Activated CD8-positive, alpha-beta memory T cell treated with anti-CD3 and anti-CD28 coated beads, Interleukin-2, amount 10 ng/mL, durations not matched to agents 7 days and 5 days (primary cell): Measurements from ENCODE around the gene TSC22D2. TPM values are rescaled to one million over a fixed set of nuclear protein-coding genes. Genes with fewer than 3 reads are reported as not detected.

Experiments used
- ATAC-seq: fragments of 150-1000 bp; cut with Tn5 transposase; one replicate; pipeline ENCODE4 v1.10.0; 2021; ENCODE audit warnings: moderate library complexity
- CTCF ChIA-PET: fragments of 350-600 bp; sonication (Branson Sonifier 250); formaldehyde crosslinking; loops from one replicate; lab custom pipeline; 2021; ENCODE audit warnings: antibody characterized with exemption; lab: Charles Lee
- DNase-seq: peaks from one replicate; pipeline ENCODE4 v3.0.0-alpha.2; 2020
- H3K27ac Mint-ChIP-seq: one replicate; pipeline ENCODE4 v1.8.0; 2021; ENCODE audit warnings: mild to moderate bottlenecking, mixed read lengths
- H3K27me3 Mint-ChIP-seq: one replicate; pipeline ENCODE4 v1.8.0; 2021; ENCODE audit warnings: mixed read lengths
- H3K36me3 Mint-ChIP-seq: one replicate; pipeline ENCODE4 v1.8.0; 2021; ENCODE audit warnings: mild to moderate bottlenecking, mixed read lengths
- H3K4me1 Mint-ChIP-seq: one replicate; pipeline ENCODE4 v1.8.0; 2021; ENCODE audit warnings: mixed read lengths
- H3K4me3 Mint-ChIP-seq: one replicate; pipeline ENCODE4 v1.8.0; 2021; ENCODE audit warnings: mild to moderate bottlenecking, moderate library complexity, mixed read lengths
- H3K9me3 Mint-ChIP-seq: one replicate; pipeline ENCODE4 v1.8.0; 2022; ENCODE audit warnings: low read depth, mixed read lengths
- total RNA-seq, 2 experiments: library from RNA; stranded (reverse); gene quantifications; one replicate each; pipeline ENCODE4 v1.2.3, GENCODE V29; 2021

The TSC22D2 gene
- total RNA-seq, 2 experiments from 2014 or later = 8.5 to 10.0 TPM

GRCh38 chr3:150503402-150504099, 95.5 kb downstream of the TSC22D2 start:
- H3K27me3 Mint-ChIP-seq = peaks cover 12% of the 10 kb centered on the region
- CTCF ChIA-PET = interaction anchor here (1.1 to 1.5 kb wide), 2 partner anchors 8 to 41 kb away, joined by 3 to 4 read pairs; no protein-coding TSS in a partner anchor
- no peaks in the 10 kb centered on the region for H3K4me1 Mint-ChIP-seq
- H3K36me3 Mint-ChIP-seq = peaks cover 2% of the 10 kb centered on the region
- ATAC-seq (no peak), DNase-seq (no peak)
- peaks cover 6% of the 10 kb centered on the region for H3K9me3 Mint-ChIP-seq
- H3K27ac Mint-ChIP-seq = no peak overlapping the region
- H3K4me3 Mint-ChIP-seq = no peak overlapping the region

- peaks cover 6% of the 10 kb centered on the region for H3K9me3 Mint-ChIP-seq
- peaks cover 2% of the 10 kb centered on the region for H3K36me3 Mint-ChIP-seq
- DNase-seq (no peak), ATAC-seq (no peak)
- H3K4me1 Mint-ChIP-seq = no peaks in the 10 kb centered on the region
- CTCF ChIA-PET = interaction anchor here (1.5 kb wide), 1 partner anchor 40 kb away, joined by 3 read pairs; no protein-coding TSS in a partner anchor
- H3K27ac Mint-ChIP-seq = no peak overlapping the region
- no peak overlapping the region for H3K4me3 Mint-ChIP-seq
- peaks cover 21% of the 10 kb centered on the region for H3K27me3 Mint-ChIP-seq
Measured at GRCh38 chr3:150504483-150504882, 96.4 kb downstream of the TSC22D2 start.

- Mint-ChIP-seq H3K9me3 (no peaks in the 10 kb centered on the region), H3K4me1 (no peaks in the 10 kb centered on the region), H3K27ac (no peak overlapping the region), H3K27me3 (peaks cover 30% of the 10 kb centered on the region), H3K36me3 (no peaks in the 10 kb centered on the region), H3K4me3 (no peak overlapping the region)
- CTCF ChIA-PET = interaction anchor here (1.1 kb wide), 1 partner anchor 13 kb away, joined by 3 read pairs; no protein-coding TSS in a partner anchor
- ATAC-seq (no peak), DNase-seq (no peak)
Measured at GRCh38 chr3:150508401-150508800, 100.3 kb downstream of the TSC22D2 start.

GRCh38 chr3:150509780-150510179, 101.7 kb downstream of the TSC22D2 start:
- no peak overlapping the region for H3K4me3 Mint-ChIP-seq
- ATAC-seq = no peak
- H3K9me3 Mint-ChIP-seq = no peaks in the 10 kb centered on the region

GRCh38 chr3:150511122-150511821, 103.2 kb downstream of the TSC22D2 start:
- ATAC-seq (no peak), DNase-seq (no peak)
- Mint-ChIP-seq H3K4me3 (no peak overlapping the region), H3K9me3 (no peaks in the 10 kb centered on the region), H3K4me1 (peaks cover 3% of the 10 kb centered on the region), H3K27me3 (peaks cover 34% of the 10 kb centered on the region), H3K36me3 (no peaks in the 10 kb centered on the region), H3K27ac (no peak overlapping the region)
- CTCF ChIA-PET = interaction anchor here (1.3 kb wide), 1 partner anchor 16 kb away, joined by 3 read pairs; no protein-coding TSS in a partner anchor

More at GRCh38 chr3:150509780-150510179, 101.7 kb downstream of the TSC22D2 start:
- DNase-seq = no peak
- CTCF ChIA-PET = no interaction called here
- H3K27me3 Mint-ChIP-seq = peaks cover 30% of the 10 kb centered on the region
- no peak overlapping the region for H3K27ac Mint-ChIP-seq
- H3K36me3 Mint-ChIP-seq = no peaks in the 10 kb centered on the region
- no peaks in the 10 kb centered on the region for H3K4me1 Mint-ChIP-seq

- peaks cover 3% of the 10 kb centered on the region for H3K4me1 Mint-ChIP-seq
- CTCF ChIA-PET = interaction anchor here (0.9 kb wide), 1 partner anchor 10 kb away, joined by 3 read pairs; no protein-coding TSS in a partner anchor
- H3K27ac Mint-ChIP-seq = no peak overlapping the region
- DNase-seq = no peak
- peaks cover 13% of the 10 kb centered on the region for H3K27me3 Mint-ChIP-seq
- no peak overlapping the region for H3K4me3 Mint-ChIP-seq
- H3K9me3 Mint-ChIP-seq = no peaks in the 10 kb centered on the region
- no peak for ATAC-seq
- H3K36me3 Mint-ChIP-seq = no peaks in the 10 kb centered on the region
Measured at GRCh38 chr3:150515210-150515609, 107.1 kb downstream of the TSC22D2 start.

Other genes with a start within 250 kb of the TSC22D2 start
- 10 to 100 TPM; 84.8 to 95.9 TPM for gene SERP1, start 138.2 kb downstream of the TSC22D2 start, total RNA-seq
- gene EIF2A, start 138.5 kb downstream of the TSC22D2 start, total RNA-seq = 10 to 100 TPM; 66.7 to 97.5 TPM
- 100 to 1,000 TPM in 1 of 2 experiments, 10 to 100 TPM in 1; 98.5 to 130 TPM for gene SELENOT, start 195.0 kb downstream of the TSC22D2 start, total RNA-seq